ENCODE results near the gene CLPSL1.

Gene CLPSL1

GRCh38 chr6:35765739-35766138, 15.1 kb upstream of the CLPSL1 start:
- no peak overlapping the region for H3K4me3 ChIP-seq (ENCODE audit: low read length)
- H3K4me1 ChIP-seq (ENCODE audit: insufficient read depth, low read length), result peaks cover 11% of the 10 kb centered on the region; the same call in 1 of the 2 replicates
- H3K9me3 ChIP-seq (ENCODE audit: insufficient read depth, low read depth, low read length), result no peaks in the 10 kb centered on the region
- 89% methylated on average over 23 of the region's 23 CpGs for WGBS
- H3K36me3 ChIP-seq (ENCODE audit: insufficient read depth, low read length), result no peaks in the 10 kb centered on the region
- H3K9ac ChIP-seq (ENCODE audit: low read depth, low read length), result no peak overlapping the region
- no peak overlapping the region for H3K27ac ChIP-seq (ENCODE audit: low read depth, low read length)
- H3K27me3 ChIP-seq (ENCODE audit: insufficient read depth, low read length), result no peaks in the 10 kb centered on the region; the same call in 1 of the 2 replicates

DNA sequence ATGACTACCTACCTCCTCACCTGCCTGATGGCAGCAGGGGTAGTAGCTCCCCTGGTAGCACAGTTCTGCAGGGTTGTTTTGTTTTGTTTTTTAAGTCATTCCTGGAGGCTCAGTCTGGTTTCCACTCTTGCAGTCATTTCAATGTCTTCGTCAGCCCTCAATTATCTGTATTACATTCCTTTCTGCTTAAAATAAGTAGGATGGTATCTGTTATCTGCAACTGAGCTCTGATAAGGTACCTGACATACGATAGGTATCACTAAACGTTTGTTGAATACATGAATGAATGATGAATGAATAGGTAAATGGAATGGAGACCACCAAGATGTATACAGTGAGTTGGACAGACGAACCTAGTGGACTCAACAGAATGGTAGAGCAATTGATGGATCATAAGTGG, 11.6 kb upstream of the CLPSL1 start:
- H3K4me1 ChIP-seq (ENCODE audit: insufficient read depth, low read length), result no peaks in the 10 kb centered on the region
- 90% methylated on average over 3 of the region's 4 CpGs for WGBS

DNA sequence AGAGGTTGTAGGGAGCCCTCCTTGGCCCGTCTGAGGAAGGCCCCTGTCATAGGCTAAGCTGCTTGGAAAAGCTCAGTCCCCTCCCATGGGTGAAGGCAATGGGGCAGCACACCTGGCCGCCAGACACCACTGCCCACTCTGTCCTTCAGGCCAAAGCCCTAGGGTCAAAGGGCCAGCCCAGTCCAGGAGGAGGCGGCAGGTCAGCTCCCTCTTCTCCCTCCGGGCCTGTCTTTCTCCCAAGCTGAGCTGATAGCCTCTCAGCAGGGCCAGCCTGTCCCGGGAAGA, 9.5 kb upstream of the CLPSL1 start:
- Histone ChIP-seq H3K9me3 (ENCODE audit: insufficient read depth, low read depth, low read length) (no peaks in the 10 kb centered on the region), H3K36me3 (ENCODE audit: insufficient read depth, low read length) (no peaks in the 10 kb centered on the region), H3K27me3 (ENCODE audit: insufficient read depth, low read length) (peaks cover 10% of the 10 kb centered on the region), H3K9ac (ENCODE audit: low read depth, low read length) (no peak overlapping the region), H3K27ac (ENCODE audit: low read depth, low read length) (no peak overlapping the region), H3K4me3 (ENCODE audit: low read length) (no peak overlapping the region), H3K4me1 (ENCODE audit: insufficient read depth, low read length) (no peaks in the 10 kb centered on the region)
- 62% methylated on average over 5 of the region's 5 CpGs for WGBS

More for the DNA sequence above, 11.6 kb upstream of the CLPSL1 start:
- no peaks in the 10 kb centered on the region for H3K36me3 ChIP-seq (ENCODE audit: insufficient read depth, low read length)
- no peak overlapping the region for H3K9ac ChIP-seq (ENCODE audit: low read depth, low read length)
- no peaks in the 10 kb centered on the region for H3K9me3 ChIP-seq (ENCODE audit: insufficient read depth, low read depth, low read length)
- no peaks in the 10 kb centered on the region for H3K27me3 ChIP-seq (ENCODE audit: insufficient read depth, low read length)
- H3K27ac ChIP-seq (ENCODE audit: low read depth, low read length), result no peak overlapping the region
- H3K4me3 ChIP-seq (ENCODE audit: low read length), result no peak overlapping the region

- no peaks in the 10 kb centered on the region for H3K4me1 ChIP-seq (ENCODE audit: insufficient read depth, low read length)
- no peaks in the 10 kb centered on the region for H3K9me3 ChIP-seq (ENCODE audit: insufficient read depth, low read depth, low read length)
- WGBS, result 69% methylated on average over 11 of the region's 11 CpGs
- no peaks in the 10 kb centered on the region for H3K36me3 ChIP-seq (ENCODE audit: insufficient read depth, low read length)
- H3K27me3 ChIP-seq (ENCODE audit: insufficient read depth, low read length), result peaks cover 14% of the 10 kb centered on the region
- no peak overlapping the region for H3K9ac ChIP-seq (ENCODE audit: low read depth, low read length)
- no peak overlapping the region for H3K4me3 ChIP-seq (ENCODE audit: low read length)
- H3K27ac ChIP-seq (ENCODE audit: low read depth, low read length), result no peak overlapping the region
Observed at GRCh38 chr6:35774116-35774794, 6.6 kb upstream of the CLPSL1 start.

DNA sequence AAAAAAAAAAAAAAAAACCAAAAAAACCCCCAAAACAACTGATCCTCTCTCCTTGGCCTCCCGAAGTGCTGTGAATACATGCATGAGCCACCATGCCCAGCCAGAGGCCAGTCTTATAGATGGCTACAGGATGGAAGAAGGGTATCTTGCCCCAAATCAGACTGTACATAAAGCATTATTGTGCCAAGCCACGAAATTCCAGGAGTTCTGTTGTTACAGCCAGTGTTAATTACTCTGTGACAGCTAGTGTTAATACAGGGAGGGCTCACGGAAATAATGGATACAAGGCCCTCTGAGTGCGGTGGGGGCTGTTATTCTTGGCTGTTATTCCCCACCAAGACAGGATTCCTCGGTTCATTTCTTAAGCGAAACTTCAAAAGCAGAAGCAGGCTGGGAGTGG, 5.8 kb upstream of the CLPSL1 start:
- Histone ChIP-seq H3K27ac (ENCODE audit: low read depth, low read length) (no peak overlapping the region), H3K4me3 (ENCODE audit: low read length) (no peak overlapping the region), H3K9ac (ENCODE audit: low read depth, low read length) (no peak overlapping the region), H3K9me3 (ENCODE audit: insufficient read depth, low read depth, low read length) (no peaks in the 10 kb centered on the region), H3K36me3 (ENCODE audit: insufficient read depth, low read length) (no peaks in the 10 kb centered on the region), H3K27me3 (ENCODE audit: insufficient read depth, low read length) (peaks cover 14% of the 10 kb centered on the region), H3K4me1 (ENCODE audit: insufficient read depth, low read length) (no peaks in the 10 kb centered on the region)
- WGBS, result 87% methylated on average over 6 of the region's 6 CpGs

GRCh38 chr6:35776364-35777215, 4.2 kb upstream of the CLPSL1 start, which contains the start of gene CLPSL2:
Gene CLPSL2, plus strand, starts transcription at chr6:35776598. Its CDS starts 21 bp downstream, at chr6:35776619.
- no peaks in the 10 kb centered on the region for H3K9me3 ChIP-seq (ENCODE audit: insufficient read depth, low read depth, low read length)
- H3K27me3 ChIP-seq (ENCODE audit: insufficient read depth, low read length), result peaks cover 14% of the 10 kb centered on the region
- no peaks in the 10 kb centered on the region for H3K4me1 ChIP-seq (ENCODE audit: insufficient read depth, low read length)
- H3K36me3 ChIP-seq (ENCODE audit: insufficient read depth, low read length), result no peaks in the 10 kb centered on the region
- peak within 1 kb of the TSS; percentile 32 for H3K9ac ChIP-seq (ENCODE audit: low read depth, low read length)
- no peak within 1 kb of the TSS for H3K27ac ChIP-seq (ENCODE audit: low read depth, low read length)
- H3K4me3 ChIP-seq (ENCODE audit: low read length), result peak within 1 kb of the TSS; percentile 52
- 1% methylated on average over 55 of the region's 56 CpGs for WGBS

GRCh38 chr6:35777356-35778102, 3.3 kb upstream of the CLPSL1 start:
- Histone ChIP-seq H3K27me3 (ENCODE audit: insufficient read depth, low read length) (peaks cover 14% of the 10 kb centered on the region), H3K9ac (ENCODE audit: low read depth, low read length) (no peak overlapping the region), H3K9me3 (ENCODE audit: insufficient read depth, low read depth, low read length) (no peaks in the 10 kb centered on the region), H3K36me3 (ENCODE audit: insufficient read depth, low read length) (no peaks in the 10 kb centered on the region), H3K27ac (ENCODE audit: low read depth, low read length) (no peak overlapping the region), H3K4me3 (ENCODE audit: low read length) (no peak overlapping the region), H3K4me1 (ENCODE audit: insufficient read depth, low read length) (no peaks in the 10 kb centered on the region)
- WGBS, result 89% methylated on average over 9 of the region's 10 CpGs

GRCh38 chr6:35778437-35778836, 2.4 kb upstream of the CLPSL1 start:
- H3K9ac ChIP-seq (ENCODE audit: low read depth, low read length), result no peak overlapping the region
- H3K27me3 ChIP-seq (ENCODE audit: insufficient read depth, low read length), result peaks cover 14% of the 10 kb centered on the region
- H3K4me3 ChIP-seq (ENCODE audit: low read length), result no peak overlapping the region
- 94% methylated on average over 2 of the region's 2 CpGs for WGBS
- no peaks in the 10 kb centered on the region for H3K4me1 ChIP-seq (ENCODE audit: insufficient read depth, low read length)
- no peaks in the 10 kb centered on the region for H3K9me3 ChIP-seq (ENCODE audit: insufficient read depth, low read depth, low read length)
- no peaks in the 10 kb centered on the region for H3K36me3 ChIP-seq (ENCODE audit: insufficient read depth, low read length)
- H3K27ac ChIP-seq (ENCODE audit: low read depth, low read length), result no peak overlapping the region

GRCh38 chr6:35781290-35781689, 471 bp downstream of the CLPSL1 start:
- Histone ChIP-seq H3K27ac (ENCODE audit: low read depth, low read length) (no peak overlapping the region), H3K9me3 (ENCODE audit: insufficient read depth, low read depth, low read length) (no peaks in the 10 kb centered on the region), H3K36me3 (ENCODE audit: insufficient read depth, low read length) (no peaks in the 10 kb centered on the region), H3K4me3 (ENCODE audit: low read length) (no peak overlapping the region), H3K9ac (ENCODE audit: low read depth, low read length) (no peak overlapping the region), H3K4me1 (ENCODE audit: insufficient read depth, low read length) (no peaks in the 10 kb centered on the region), H3K27me3 (ENCODE audit: insufficient read depth, low read length) (peaks cover 5% of the 10 kb centered on the region)
- WGBS, result 85% methylated on average over 1 of the region's 2 CpGs

DNA sequence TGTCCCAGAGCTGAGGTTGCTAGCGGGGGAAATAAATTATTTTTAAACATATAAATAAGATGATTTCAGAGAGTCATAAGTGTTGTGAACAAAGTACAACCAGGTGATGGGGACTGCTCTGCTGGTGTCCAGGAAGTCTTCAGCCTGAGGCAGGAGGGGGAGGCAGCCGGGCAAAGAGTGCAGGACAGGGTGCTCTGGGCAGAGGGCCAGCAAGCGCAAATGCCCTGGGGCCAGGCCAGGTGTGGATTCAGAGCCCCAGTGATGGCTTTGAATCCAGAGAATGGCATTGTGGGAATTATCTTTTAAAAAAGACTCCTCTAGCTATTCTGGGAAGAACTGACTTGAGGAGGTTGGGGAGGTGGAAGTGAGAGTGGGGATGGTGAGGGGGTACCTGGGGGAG, 1.6 kb downstream of the CLPSL1 start:
- 90% methylated on average over 2 of the region's 3 CpGs for WGBS
- H3K9me3 ChIP-seq (ENCODE audit: insufficient read depth, low read depth, low read length), result no peaks in the 10 kb centered on the region
- peaks cover 2% of the 10 kb centered on the region for H3K27me3 ChIP-seq (ENCODE audit: insufficient read depth, low read length)
- no peak overlapping the region for H3K27ac ChIP-seq (ENCODE audit: low read depth, low read length)
- no peaks in the 10 kb centered on the region for H3K36me3 ChIP-seq (ENCODE audit: insufficient read depth, low read length)
- H3K9ac ChIP-seq (ENCODE audit: low read depth, low read length), result no peak overlapping the region
- H3K4me3 ChIP-seq (ENCODE audit: low read length), result no peak overlapping the region
- no peaks in the 10 kb centered on the region for H3K4me1 ChIP-seq (ENCODE audit: insufficient read depth, low read length)

DNA sequence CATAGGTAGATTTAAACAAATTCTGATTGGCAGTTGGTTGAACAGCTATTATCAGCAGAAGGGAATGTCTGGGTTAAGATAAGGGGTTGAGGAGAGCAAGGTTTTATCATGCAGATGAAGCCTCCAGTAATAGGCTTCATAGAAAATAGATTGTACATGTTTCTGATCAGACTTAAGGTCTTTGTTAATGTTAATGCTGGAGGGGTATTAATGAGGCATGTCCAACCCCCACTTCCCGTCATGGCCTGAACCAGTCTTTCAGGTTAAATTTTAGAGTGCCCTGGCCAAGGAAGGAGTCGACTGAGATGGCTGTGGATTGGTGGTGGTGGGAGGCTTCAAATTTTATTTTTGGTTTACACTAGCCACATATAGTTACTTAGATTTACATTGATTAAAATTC, 3.4 kb downstream of the CLPSL1 start:
- H3K4me3 ChIP-seq (ENCODE audit: low read length), result no peak overlapping the region
- H3K9me3 ChIP-seq (ENCODE audit: insufficient read depth, low read depth, low read length), result no peaks in the 10 kb centered on the region
- no peak overlapping the region for H3K9ac ChIP-seq (ENCODE audit: low read depth, low read length)
- H3K36me3 ChIP-seq (ENCODE audit: insufficient read depth, low read length), result no peaks in the 10 kb centered on the region
- H3K27me3 ChIP-seq (ENCODE audit: insufficient read depth, low read length), result no peaks in the 10 kb centered on the region
- H3K4me1 ChIP-seq (ENCODE audit: insufficient read depth, low read length), result no peaks in the 10 kb centered on the region
- H3K27ac ChIP-seq (ENCODE audit: low read depth, low read length), result no peak overlapping the region
- WGBS, result 97% methylated on average over 1 of the region's 2 CpGs

All from HUES64 (cell line).